ENCODE measurements around the gene SMOC2. TPM values are rescaled to one million over a fixed set of nuclear protein-coding genes. Genes with fewer than 3 reads are reported as not detected.

Gene SMOC2
- total and polyA plus RNA-seq, 2 of the 13 experiments (the other 11 are each of a cell fraction or from before 2014, with no cell fraction given) = not detected

- Histone ChIP-seq H3K9me3 (ENCODE audit: low read length) (no peaks in the 10 kb centered on the region), H3K4me3 (replicated peaks in 1 of 3; ENCODE audit: insufficient read depth in 1 of 3, low read depth in 2 of 3, low read length in 3 of 3) (no peak overlapping the region), H3K4me1 (ENCODE audit: insufficient read depth, low read length) (no peaks in the 10 kb centered on the region), H4K20me1 (ENCODE audit: insufficient read depth, low read length) (no peaks in the 10 kb centered on the region), H3K27ac (ENCODE audit: extremely low read length, insufficient read depth, low read length) (no peak overlapping the region), H3K27me3 (ENCODE audit: control insufficient read depth in 1 of 2, insufficient read depth in 2 of 2, low read length in 2 of 2) (peaks cover 3 to 23% of the 10 kb centered on the region in 2 experiments; a peak in 3 of 5 replicates), H2AFZ (ENCODE audit: low read length) (no peak overlapping the region), H3K4me2 (ENCODE audit: low read depth, low read length) (no peak overlapping the region), H3K9ac (ENCODE audit: insufficient read depth, low read depth, low read length) (no peak overlapping the region), H3K79me2 (ENCODE audit: insufficient read depth, low read length) (no peaks in the 10 kb centered on the region), H3K36me3 (replicated peaks in 1 of 2; ENCODE audit: control insufficient read depth in 1 of 2, insufficient read depth in 2 of 2, low read length in 2 of 2) (no peaks in the 10 kb centered on the region)
- FAIRE-seq = peak; percentile 18
- ChIA-PET CTCF (ENCODE audit: low intra/inter-chr PET ratio, low total read pairs) (no interaction called here), POLR2A (no interaction called here)
- intact Hi-C loops (cut with micrococcal nuclease; ENCODE audit: unreplicated experiment) (loop anchor here (5.0 kb wide), 1 partner anchor 342 kb away; no protein-coding TSS in a partner anchor), in situ Hi-C loops (cut with HindIII; ENCODE audit: extremely low pct_ligation_motif_present, low pct_unique_long_range_greater_than_20kb) (no loop called here)
- peak; percentile 91 for ATAC-seq
- BruUV-seq (replicated peaks) = no TSS peak
- peak; percentile 47 for DNase-seq (ENCODE audit: low spot score)
- 0% methylated on average over 3 of the region's 3 CpGs for WGBS (ENCODE audit: low lambda C conversion rate)
- no peak for TF ChIP-seq ZNF776 (CRISPR knock-in tag; IDR thresholded peaks at IDR 0.05)
- no peak for TF ChIP-seq WIZ (CRISPR knock-in tag; IDR thresholded peaks at IDR 0.05)
- no peak for TF ChIP-seq SRY (CRISPR knock-in tag; IDR thresholded peaks at IDR 0.05)
- no peak for TF ChIP-seq YY1 (IDR thresholded peaks at IDR 0.05; ENCODE audit: insufficient read depth, insufficient replicate concordance, low read depth, low read length)
- TF ChIP-seq PTBP1 (IDR thresholded peaks at IDR 0.05; ENCODE audit: low read depth, low read length, poor library complexity, severe bottlenecking) = no peak
- peak; percentile 41; the same call in 1 of the 2 replicates for TF ChIP-seq RAD21 (CRISPR knock-in tag; IDR thresholded peaks at IDR 0.05)
- TF ChIP-seq POLR2A (IDR thresholded peaks at IDR 0.05; ENCODE audit: insufficient read depth in 1 of 2, low read depth in 2 of 2, low read length in 2 of 2) = no peak
- TF ChIP-seq PAXIP1 (CRISPR knock-in tag; conservative IDR thresholded peaks at IDR 0.05) = no peak
- TF ChIP-seq RNF2 (conservative IDR thresholded peaks at IDR 0.05; ENCODE audit: low read depth) = no peak
- no peak for TF ChIP-seq KDM4B (CRISPR knock-in tag; IDR thresholded peaks at IDR 0.05)
- TF ChIP-seq ZNF510 (CRISPR knock-in tag; IDR thresholded peaks at IDR 0.05; ENCODE audit: low read depth) = no peak
- no peak for TF ChIP-seq ZNF230 (CRISPR knock-in tag; IDR thresholded peaks at IDR 0.05)
- no peak for TF ChIP-seq ZNF556 (CRISPR knock-in tag; IDR thresholded peaks at IDR 0.05; ENCODE audit: borderline replicate concordance)
- no peak for TF ChIP-seq SATB2 (CRISPR knock-in tag; IDR thresholded peaks at IDR 0.05)
- TF ChIP-seq STAG1 (CRISPR knock-in tag; IDR thresholded peaks at IDR 0.05) = peak; percentile 41; the same call in 1 of the 2 replicates
- no peak for TF ChIP-seq ETV5 (CRISPR knock-in tag; IDR thresholded peaks at IDR 0.05; ENCODE audit: borderline replicate concordance)
- TF ChIP-seq DMAP1 (CRISPR knock-in tag; IDR thresholded peaks at IDR 0.05) = no peak
- TF ChIP-seq FOXK2 (IDR thresholded peaks at IDR 0.05) = no peak
- TF ChIP-seq, protein P1, sequence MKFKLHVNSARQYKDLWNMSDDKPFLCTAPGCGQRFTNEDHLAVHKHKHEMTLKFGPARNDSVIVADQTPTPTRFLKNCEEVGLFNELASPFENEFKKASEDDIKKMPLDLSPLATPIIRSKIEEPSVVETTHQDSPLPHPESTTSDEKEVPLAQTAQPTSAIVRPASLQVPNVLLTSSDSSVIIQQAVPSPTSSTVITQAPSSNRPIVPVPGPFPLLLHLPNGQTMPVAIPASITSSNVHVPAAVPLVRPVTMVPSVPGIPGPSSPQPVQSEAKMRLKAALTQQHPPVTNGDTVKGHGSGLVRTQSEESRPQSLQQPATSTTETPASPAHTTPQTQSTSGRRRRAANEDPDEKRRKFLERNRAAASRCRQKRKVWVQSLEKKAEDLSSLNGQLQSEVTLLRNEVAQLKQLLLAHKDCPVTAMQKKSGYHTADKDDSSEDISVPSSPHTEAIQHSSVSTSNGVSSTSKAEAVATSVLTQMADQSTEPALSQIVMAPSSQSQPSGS (CRISPR knock-in tag; IDR thresholded peaks at IDR 0.05) = no peak
- no peak for TF ChIP-seq SNAI1 (CRISPR knock-in tag; IDR thresholded peaks at IDR 0.05; ENCODE audit: borderline replicate concordance)
- TF ChIP-seq, protein P2, sequence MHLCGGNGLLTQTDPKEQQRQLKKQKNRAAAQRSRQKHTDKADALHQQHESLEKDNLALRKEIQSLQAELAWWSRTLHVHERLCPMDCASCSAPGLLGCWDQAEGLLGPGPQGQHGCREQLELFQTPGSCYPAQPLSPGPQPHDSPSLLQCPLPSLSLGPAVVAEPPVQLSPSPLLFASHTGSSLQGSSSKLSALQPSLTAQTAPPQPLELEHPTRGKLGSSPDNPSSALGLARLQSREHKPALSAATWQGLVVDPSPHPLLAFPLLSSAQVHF (CRISPR knock-in tag; IDR thresholded peaks at IDR 0.05) = no peak
Observed at GRCh38 chr6:168713839-168714238, 272.9 kb downstream of the SMOC2 start.

Data from HepG2 (cell line).